Activated CD4-positive, alpha-beta T cell treated with anti-CD3 and anti-CD28 coated beads, Interleukin-2, amount 10 ng/mL, durations not matched to agents 7 days and 5 days (primary cell): ENCODE measurements around the gene C4BPB. TPM values are rescaled to one million over a fixed set of nuclear protein-coding genes. Genes with fewer than 3 reads are reported as not detected.
A peak's percentile ranks its signal among the peaks of the same experiment; 100 is the strongest.

Experiments
- CTCF ChIA-PET: fragments of 350-600 bp; sonication (Branson Sonifier 250); formaldehyde crosslinking; loops from one replicate; lab custom pipeline; 2021; ENCODE audit warnings: antibody characterized with exemption; lab: Charles Lee
- POLR2A ChIA-PET: fragments of 350-600 bp; sonication (Branson Sonifier 250); formaldehyde crosslinking; loops from one replicate; lab custom pipeline; 2021; ENCODE audit warnings: antibody characterized with exemption; lab: Charles Lee
- DNase-seq: peaks from one replicate; pipeline ENCODE4 v3.0.0-alpha.2; 2020
- H3K27ac Mint-ChIP-seq: one replicate; pipeline ENCODE4 v1.8.0; 2021; ENCODE audit warnings: mild to moderate bottlenecking, moderate library complexity, mixed read lengths
- H3K27me3 Mint-ChIP-seq: one replicate; pipeline ENCODE4 v1.8.0; 2021; ENCODE audit warnings: mixed read lengths
- H3K36me3 Mint-ChIP-seq: one replicate; pipeline ENCODE4 v1.8.0; 2021; ENCODE audit warnings: low read depth, mixed read lengths
- H3K4me1 Mint-ChIP-seq: one replicate; pipeline ENCODE4 v1.8.0; 2021; ENCODE audit warnings: mixed read lengths
- H3K4me3 Mint-ChIP-seq: one replicate; pipeline ENCODE4 v1.8.0; 2021; ENCODE audit warnings: mild to moderate bottlenecking, moderate library complexity, mixed read lengths
- H3K9me3 Mint-ChIP-seq: one replicate; pipeline ENCODE4 v1.8.0; 2021; ENCODE audit warnings: mixed read lengths
- total RNA-seq, 2 experiments: library from RNA; stranded (reverse); gene quantifications; one replicate each; pipeline ENCODE4 v1.2.3, GENCODE V29; 2021

C4BPB gene
- total RNA-seq, 2 experiments from 2014 or later, result 2.1 to 3.1 TPM

- ChIA-PET POLR2A (no interaction called here), CTCF (interaction anchor here (0.6 to 0.9 kb wide), 4 partner anchors 24 to 1009 kb away, joined by 3 to 4 read pairs (median 3); partner anchors contain the start of gene PFKFB2)
- Mint-ChIP-seq H3K4me1 (peaks cover 1% of the 10 kb centered on the region), H3K27me3 (peaks cover 24% of the 10 kb centered on the region), H3K4me3 (no peak overlapping the region), H3K27ac (no peak overlapping the region), H3K9me3 (no peaks in the 10 kb centered on the region), H3K36me3 (peaks cover 2% of the 10 kb centered on the region)
- DNase-seq, result peak; percentile 81
These were observed 10.9 kb upstream of the C4BPB start for GRCh38 chr1:207077470-207078377.

GRCh38 chr1:207078578-207079132, 10.0 kb upstream of the C4BPB start:
- CTCF ChIA-PET, result interaction anchor here (0.8 to 0.9 kb wide), 2 partner anchors 25 to 421 kb away, joined by 3 to 5 read pairs; partner anchors contain the start of gene PFKFB2
- H3K27ac Mint-ChIP-seq, result no peak overlapping the region
- no peaks in the 10 kb centered on the region for H3K36me3 Mint-ChIP-seq
- peaks cover 3% of the 10 kb centered on the region for H3K4me1 Mint-ChIP-seq
- POLR2A ChIA-PET, result no interaction called here
- no peak overlapping the region for H3K4me3 Mint-ChIP-seq
- peaks cover 30% of the 10 kb centered on the region for H3K27me3 Mint-ChIP-seq
- DNase-seq, result no peak
- H3K9me3 Mint-ChIP-seq, result no peaks in the 10 kb centered on the region

GRCh38 chr1:207079706-207080241, 8.9 kb upstream of the C4BPB start:
- ChIA-PET CTCF (interaction anchor here (1.1 to 1.6 kb wide), 2 partner anchors 18 to 27 kb away, joined by 4 read pairs; partner anchors contain the start of gene PFKFB2), POLR2A (no interaction called here)
- no peaks in the 10 kb centered on the region for H3K9me3 Mint-ChIP-seq
- H3K36me3 Mint-ChIP-seq, result no peaks in the 10 kb centered on the region
- no peak overlapping the region for H3K4me3 Mint-ChIP-seq
- H3K27me3 Mint-ChIP-seq, result peaks cover 28% of the 10 kb centered on the region
- no peak for DNase-seq
- H3K27ac Mint-ChIP-seq, result no peak overlapping the region
- peaks cover 13% of the 10 kb centered on the region for H3K4me1 Mint-ChIP-seq

- ChIA-PET CTCF (interaction anchor here (1.6 kb wide), 1 partner anchor 13 kb away, joined by 4 read pairs; no protein-coding TSS in a partner anchor), POLR2A (no interaction called here)
- Mint-ChIP-seq H3K27ac (no peak overlapping the region), H3K4me1 (peaks cover 19% of the 10 kb centered on the region), H3K36me3 (no peaks in the 10 kb centered on the region), H3K9me3 (no peaks in the 10 kb centered on the region), H3K4me3 (no peak overlapping the region), H3K27me3 (peaks cover 21% of the 10 kb centered on the region)
- DNase-seq, result no peak
These were observed 7.6 kb upstream of the C4BPB start for GRCh38 chr1:207081088-207081487.

DNA sequence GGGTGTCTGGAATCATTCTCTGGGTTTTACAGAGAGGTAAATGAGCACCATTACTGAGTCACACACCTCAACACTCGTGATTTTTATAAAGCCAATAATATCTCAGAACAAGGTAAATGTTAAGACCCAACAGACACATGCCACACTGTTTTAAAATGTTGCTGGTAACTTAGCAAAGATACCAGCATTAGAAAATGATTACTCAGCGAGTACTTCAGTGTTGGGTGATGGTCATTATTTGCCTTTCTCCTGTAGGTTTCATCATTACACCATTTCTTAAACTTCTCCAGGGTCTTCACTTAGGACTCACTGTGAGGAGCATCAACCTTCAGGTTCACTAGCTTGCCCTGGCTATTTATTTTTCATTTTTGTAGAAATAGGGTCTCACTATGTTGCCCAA, 6.9 kb upstream of the C4BPB start:
- H3K4me3 Mint-ChIP-seq, result no peak overlapping the region
- H3K27me3 Mint-ChIP-seq, result peaks cover 20% of the 10 kb centered on the region
- POLR2A ChIA-PET, result no interaction called here
- CTCF ChIA-PET, result interaction anchor here (0.7 to 1.6 kb wide), 2 partner anchors 13 to 319 kb away, joined by 4 read pairs; no protein-coding TSS in a partner anchor
- DNase-seq, result no peak
- peaks cover 19% of the 10 kb centered on the region for H3K4me1 Mint-ChIP-seq
- no peaks in the 10 kb centered on the region for H3K9me3 Mint-ChIP-seq
- no peaks in the 10 kb centered on the region for H3K36me3 Mint-ChIP-seq
- no peak overlapping the region for H3K27ac Mint-ChIP-seq

GRCh38 chr1:207084232-207084631, 4.4 kb upstream of the C4BPB start:
- POLR2A ChIA-PET, result no interaction called here
- Mint-ChIP-seq H3K27me3 (peaks cover 20% of the 10 kb centered on the region), H3K4me1 (peaks cover 32% of the 10 kb centered on the region), H3K36me3 (peaks cover 2% of the 10 kb centered on the region), H3K27ac (no peak overlapping the region), H3K9me3 (no peaks in the 10 kb centered on the region), H3K4me3 (no peak overlapping the region)
- CTCF ChIA-PET, result interaction anchor here (0.7 to 2.5 kb wide), 9 partner anchors 9 to 416 kb away, joined by 3 to 14 read pairs (median 5); partner anchors contain the start of gene PFKFB2
- no peak for DNase-seq

DNA sequence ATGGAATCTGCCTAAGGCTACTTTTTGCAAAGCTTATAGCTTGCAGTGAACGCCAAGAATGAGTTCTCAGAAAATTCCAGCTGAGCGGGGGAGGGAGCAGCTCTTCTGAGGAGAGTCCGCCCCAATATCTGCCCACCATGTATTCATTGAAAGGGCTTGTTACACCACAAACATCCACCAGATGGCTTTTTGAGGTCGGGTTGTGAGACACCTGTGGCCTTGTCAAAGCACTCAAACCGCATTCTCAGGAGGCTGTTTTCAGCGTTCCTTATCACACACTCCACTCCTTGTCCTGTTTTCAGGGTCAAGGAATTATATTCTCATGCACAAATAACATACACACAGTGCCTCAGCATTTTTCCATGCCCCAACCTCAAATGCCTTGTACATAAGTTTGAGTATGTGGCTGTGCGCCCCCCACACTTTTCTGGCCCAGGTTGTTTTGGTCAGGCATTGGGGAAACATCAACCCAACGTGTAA, 3.9 kb upstream of the C4BPB start:
- POLR2A ChIA-PET, result no interaction called here
- H3K9me3 Mint-ChIP-seq, result no peaks in the 10 kb centered on the region
- H3K27me3 Mint-ChIP-seq, result peaks cover 20% of the 10 kb centered on the region
- peak; percentile 78 for DNase-seq
- no peak overlapping the region for H3K4me3 Mint-ChIP-seq
- CTCF ChIA-PET, result interaction anchor here (0.7 to 2.5 kb wide), 8 partner anchors 10 to 320 kb away, joined by 3 to 14 read pairs (median 6); partner anchors contain the start of gene PFKFB2
- peaks cover 37% of the 10 kb centered on the region for H3K4me1 Mint-ChIP-seq
- no peak overlapping the region for H3K27ac Mint-ChIP-seq
- peaks cover 3% of the 10 kb centered on the region for H3K36me3 Mint-ChIP-seq

DNA sequence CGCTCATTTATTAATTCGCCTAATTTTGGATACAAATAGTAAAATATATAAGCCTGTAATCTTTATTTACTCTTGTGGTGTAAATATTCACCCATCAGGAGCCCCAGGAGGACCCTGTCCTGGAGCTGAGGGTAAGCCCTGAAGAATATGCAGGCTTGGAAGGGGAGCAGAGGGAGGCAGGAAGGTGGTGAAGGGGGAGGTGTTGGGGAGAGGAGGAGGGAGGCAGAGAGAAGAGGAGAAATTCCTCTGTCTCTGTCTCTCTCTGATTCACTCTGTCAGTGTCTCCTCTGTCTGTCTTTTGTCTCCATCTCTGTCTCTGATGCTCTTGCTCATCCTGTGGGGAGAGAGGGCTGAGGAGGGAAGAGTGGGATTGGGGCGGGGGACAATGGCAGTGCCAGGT, 2.8 kb upstream of the C4BPB start:
- H3K36me3 Mint-ChIP-seq, result peaks cover 4% of the 10 kb centered on the region

GRCh38 chr1:207088161-207088560, 499 bp upstream of the C4BPB start:
- Mint-ChIP-seq H3K36me3 (peaks cover 4% of the 10 kb centered on the region), H3K4me3 (no peak overlapping the region), H3K4me1 (peaks cover 46% of the 10 kb centered on the region), H3K27me3 (peaks cover 5% of the 10 kb centered on the region), H3K9me3 (no peaks in the 10 kb centered on the region), H3K27ac (no peak overlapping the region)
- ChIA-PET CTCF (no interaction called here), POLR2A (no interaction called here)
- DNase-seq, result no peak

More for the DNA sequence above, 2.8 kb upstream of the C4BPB start:
- ChIA-PET POLR2A (no interaction called here), CTCF (interaction anchor here (1.2 kb wide), 1 partner anchor 319 kb away, joined by 4 read pairs; no protein-coding TSS in a partner anchor)
- Mint-ChIP-seq H3K27me3 (peaks cover 20% of the 10 kb centered on the region), H3K4me3 (no peak overlapping the region), H3K9me3 (no peaks in the 10 kb centered on the region), H3K4me1 (peaks cover 41% of the 10 kb centered on the region), H3K27ac (no peak overlapping the region)
- no peak for DNase-seq

DNA sequence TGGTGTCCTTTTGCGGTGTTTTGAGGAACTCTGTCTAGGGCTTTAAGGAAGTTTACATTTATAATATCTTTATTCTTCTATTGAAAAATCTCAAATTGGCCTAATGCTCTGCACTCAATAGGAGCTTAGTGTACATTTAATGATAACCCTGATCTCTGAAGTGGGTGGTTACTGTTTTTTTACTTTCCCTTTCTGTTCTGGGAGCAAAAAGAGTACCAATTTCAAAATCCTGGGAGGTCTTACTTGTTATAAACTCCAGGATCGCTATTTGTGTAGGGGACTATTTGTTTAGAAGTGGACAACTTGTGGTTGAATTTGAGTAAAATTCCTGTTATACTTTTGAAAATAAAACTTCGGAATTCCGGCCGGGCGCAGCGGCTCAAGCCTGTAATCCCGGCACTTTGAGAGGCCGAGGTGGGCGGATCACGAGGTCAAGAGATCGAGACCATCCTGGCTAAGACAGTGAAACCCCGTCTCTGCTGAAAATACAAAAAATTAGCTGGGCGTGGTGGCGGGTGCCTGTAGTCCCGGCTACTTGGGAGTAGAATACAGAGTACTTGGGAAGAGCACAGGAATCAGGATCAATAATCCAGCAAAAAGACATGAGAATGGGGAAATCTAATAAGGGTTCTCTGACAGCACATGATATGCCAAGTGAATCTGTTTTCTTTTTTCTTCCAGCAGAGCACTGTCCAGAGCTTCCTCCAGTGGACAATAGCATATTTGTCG, 1.1 kb downstream of the C4BPB start:
- Mint-ChIP-seq H3K27ac (peak overlapping the region; percentile 87), H3K4me1 (peaks cover 34% of the 10 kb centered on the region), H3K27me3 (no peaks in the 10 kb centered on the region), H3K4me3 (peak overlapping the region; percentile 70), H3K36me3 (peaks cover 4% of the 10 kb centered on the region), H3K9me3 (no peaks in the 10 kb centered on the region)
- DNase-seq, result no peak
- POLR2A ChIA-PET, result no interaction called here
- CTCF ChIA-PET, result interaction anchor here (0.8 kb wide), 1 partner anchor 31 kb away, joined by 4 read pairs; no protein-coding TSS in a partner anchor

DNA sequence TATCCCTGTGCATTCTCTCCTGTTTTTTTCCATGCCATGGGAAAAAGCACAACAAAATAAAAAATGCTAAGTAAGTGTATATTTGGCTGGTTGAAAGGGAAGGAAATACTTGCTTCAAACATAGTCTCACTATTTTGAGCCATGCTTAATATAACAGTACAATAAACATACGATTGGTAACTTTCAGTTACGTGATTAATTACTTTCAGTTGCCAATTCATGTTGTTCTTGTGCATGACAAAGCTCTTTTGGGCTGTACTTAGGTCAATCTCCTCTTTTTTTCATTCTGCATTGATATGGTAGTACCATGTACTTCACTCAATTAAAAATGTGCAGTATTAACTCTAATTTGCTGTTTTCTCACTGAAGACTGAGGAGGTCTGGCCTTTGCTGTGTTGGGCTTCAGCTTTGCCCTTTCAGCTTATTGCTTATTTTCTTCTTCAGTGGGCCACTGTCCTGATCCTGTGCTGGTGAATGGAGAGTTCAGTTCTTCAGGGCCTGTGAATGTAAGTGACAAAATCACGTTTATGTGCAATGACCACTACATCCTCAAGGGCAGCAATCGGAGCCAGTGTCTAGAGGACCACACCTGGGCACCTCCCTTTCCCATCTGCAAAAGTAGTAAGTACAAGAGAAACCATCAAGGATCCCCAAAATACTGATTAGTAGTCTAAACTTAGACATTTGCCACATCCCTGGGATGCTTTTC, 2.7 kb downstream of the C4BPB start:
- Mint-ChIP-seq H3K27me3 (no peaks in the 10 kb centered on the region), H3K9me3 (no peaks in the 10 kb centered on the region), H3K36me3 (peaks cover 6% of the 10 kb centered on the region), H3K27ac (no peak overlapping the region), H3K4me3 (no peak overlapping the region), H3K4me1 (peaks cover 28% of the 10 kb centered on the region)
- ChIA-PET CTCF (interaction anchor here (0.5 kb wide), 1 partner anchor 960 kb away, joined by 3 read pairs; no protein-coding TSS in a partner anchor), POLR2A (no interaction called here)
- DNase-seq, result no peak
